ENCODE results near the gene ADO. TPM values are rescaled to one million over a fixed set of nuclear protein-coding genes. Genes with fewer than 3 reads are reported as not detected.
A peak's percentile ranks its signal among the peaks of the same experiment; 100 is the strongest.

ADO gene
- polyA plus RNA-seq, result 1 to 10 TPM; 1.0 to 5.0 (median 2.3) TPM

DNA sequence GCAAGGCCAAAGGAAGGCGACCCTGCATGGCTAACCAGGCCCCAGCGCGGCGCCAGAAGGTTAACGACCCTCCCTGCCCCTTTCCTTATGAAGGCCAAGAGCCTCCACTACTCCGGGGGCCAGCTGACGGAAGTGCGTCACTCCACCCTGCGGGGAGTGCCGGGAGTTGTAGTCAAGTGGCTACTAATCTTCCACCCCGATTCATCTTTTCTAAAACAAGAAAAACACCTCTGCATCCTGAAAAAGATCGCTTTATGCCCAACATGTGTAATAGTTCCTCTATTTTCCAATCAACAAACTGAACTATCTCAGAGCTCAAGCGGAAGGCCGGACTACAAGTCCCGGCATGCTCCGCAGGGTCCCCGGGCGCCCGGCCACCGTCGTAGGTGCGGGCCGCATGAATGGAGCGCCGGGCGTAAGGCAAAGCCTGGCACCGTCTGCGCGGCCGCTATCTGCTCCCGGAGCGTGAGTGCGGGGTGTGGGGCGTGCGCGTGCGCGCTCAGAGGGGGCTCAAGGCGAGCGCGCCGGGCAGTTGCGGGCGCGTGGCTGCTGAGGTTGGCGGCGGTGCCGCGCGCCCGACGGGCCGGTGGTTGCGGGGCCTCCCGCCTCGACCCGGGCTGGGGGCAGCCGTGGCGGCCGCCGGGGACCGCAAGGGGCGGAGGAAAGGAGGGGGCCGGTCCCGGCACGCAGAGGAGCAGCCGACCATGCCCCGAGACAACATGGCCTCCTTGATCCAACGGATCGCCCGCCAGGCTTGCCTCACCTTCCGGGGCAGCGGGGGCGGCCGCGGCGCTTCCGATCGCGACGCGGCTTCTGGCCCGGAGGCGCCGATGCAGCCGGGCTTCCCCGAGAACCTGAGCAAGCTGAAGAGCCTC, at the start of gene ADO:
TSS of gene ADO (plus strand) at position 365 of the 875 bp plus-strand sequence. CDS start at position 705, 340 bp downstream.
- DNase-seq, result peak; percentile 82 to 86 (median 83)
- H3K9me3 Mint-ChIP-seq, result peaks cover 0 to 2% (median 0%) of the 10 kb centered on the region in 6 donors

DNA sequence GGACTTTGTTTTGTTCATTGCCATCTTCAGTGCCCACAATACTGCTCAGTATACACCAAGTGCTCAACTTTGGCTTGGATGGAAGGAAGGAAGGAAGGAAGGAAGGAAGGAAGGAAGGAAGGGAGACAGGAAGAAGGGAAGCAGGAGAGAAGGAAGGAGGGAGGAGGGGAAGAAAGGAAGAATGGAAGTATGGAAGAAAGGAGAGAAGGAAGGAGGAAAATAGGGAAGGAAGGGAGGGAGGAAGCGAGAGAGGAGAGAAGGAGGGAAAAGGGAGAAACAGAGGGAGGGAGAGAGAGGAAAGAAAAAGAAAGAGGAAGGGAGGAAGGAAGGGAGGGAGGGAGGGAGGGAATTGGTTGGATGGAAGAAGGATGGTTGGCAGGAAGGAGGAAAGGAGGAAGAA, 49.6 kb upstream of the ADO start:
- Mint-ChIP-seq H3K36me3 (no peaks in the 10 kb centered on the region), H3K4me3 (peak overlapping the region in 2 of 5 donors; percentile 7 to 52), H3K4me1 (peaks cover 26 to 34% of the 10 kb centered on the region in 2 donors), H3K27me3 (ENCODE audit: low read depth in 3 of 3) (peaks cover 0 to 3% (median 2%) of the 10 kb centered on the region in 3 donors), H3K27ac (peak overlapping the region in 1 of 6 donors; percentile 49), H3K9me3 (no peaks in the 10 kb centered on the region)
- no peak for DNase-seq

More for the DNA sequence above, at the start of gene ADO:
- Mint-ChIP-seq H3K27ac (peak within 1 kb of the TSS; percentile 97 to 99 (median 98)), H3K4me1 (peaks cover 32 to 46% of the 10 kb centered on the region in 2 donors), H3K36me3 (peaks cover 0 to 10% (median 3%) of the 10 kb centered on the region in 3 donors), H3K27me3 (ENCODE audit: low read depth in 3 of 3) (peaks cover 5 to 10% (median 10%) of the 10 kb centered on the region in 3 donors), H3K4me3 (peak within 1 kb of the TSS; percentile 95 to 99 (median 97))

DNA sequence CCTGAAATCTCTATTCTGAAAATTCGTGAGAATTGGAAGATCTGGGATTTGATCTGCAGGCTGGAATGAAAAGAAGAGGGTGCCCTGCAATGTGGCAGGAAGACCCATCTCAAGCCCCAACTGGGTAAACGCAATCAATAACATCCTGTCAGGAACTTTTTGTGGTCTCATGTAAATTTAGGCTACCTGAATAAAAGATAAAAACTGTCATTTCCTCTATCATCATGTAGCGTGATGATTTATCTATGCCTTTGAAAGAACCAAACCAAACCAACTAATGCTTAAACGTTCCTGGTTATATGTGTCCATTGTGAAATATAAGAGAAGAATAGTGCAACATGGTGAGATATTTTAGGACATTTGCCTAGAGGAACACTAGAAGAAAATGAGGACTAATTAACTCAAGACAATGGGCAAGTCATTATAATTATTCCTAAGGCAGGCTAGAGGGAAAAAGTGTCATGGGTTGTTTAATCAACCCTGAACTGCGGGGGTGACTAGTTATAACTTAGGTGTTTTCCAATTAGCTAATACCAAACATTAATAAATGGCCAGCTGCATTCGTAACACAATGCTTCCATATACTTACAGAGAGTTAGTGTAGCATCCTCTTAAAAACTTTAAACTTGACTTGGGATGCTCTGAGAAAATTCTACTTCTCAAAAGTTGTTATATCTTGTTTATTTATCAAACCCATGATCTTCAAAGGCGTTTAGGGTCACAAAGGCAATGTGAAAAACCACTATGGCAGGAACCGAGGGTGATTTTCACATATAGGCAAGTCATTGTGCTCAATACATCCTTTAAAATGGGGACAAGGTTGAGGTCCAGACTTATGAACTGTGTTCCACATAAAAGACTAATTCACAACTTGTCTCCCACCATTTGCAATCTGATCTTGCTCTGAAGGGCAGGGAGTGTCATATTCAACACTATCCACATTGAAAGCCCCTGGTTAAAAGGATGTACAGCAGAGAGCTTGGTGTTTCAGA, 48.6 kb upstream of the ADO start:
- peak overlapping the region; percentile 33 to 59 (median 49) for H3K4me3 Mint-ChIP-seq
- no peaks in the 10 kb centered on the region for H3K36me3 Mint-ChIP-seq
- no peaks in the 10 kb centered on the region for H3K9me3 Mint-ChIP-seq
- peak overlapping the region in 5 of 6 donors; percentile 4 to 77 (median 14) for H3K27ac Mint-ChIP-seq
- peak in 1 of 3 donors; percentile 28 for DNase-seq
- peaks cover 0 to 4% (median 0%) of the 10 kb centered on the region in 3 donors for H3K27me3 Mint-ChIP-seq (ENCODE audit: low read depth in 3 of 3)
- peaks cover 30 to 37% of the 10 kb centered on the region in 2 donors for H3K4me1 Mint-ChIP-seq

DNA sequence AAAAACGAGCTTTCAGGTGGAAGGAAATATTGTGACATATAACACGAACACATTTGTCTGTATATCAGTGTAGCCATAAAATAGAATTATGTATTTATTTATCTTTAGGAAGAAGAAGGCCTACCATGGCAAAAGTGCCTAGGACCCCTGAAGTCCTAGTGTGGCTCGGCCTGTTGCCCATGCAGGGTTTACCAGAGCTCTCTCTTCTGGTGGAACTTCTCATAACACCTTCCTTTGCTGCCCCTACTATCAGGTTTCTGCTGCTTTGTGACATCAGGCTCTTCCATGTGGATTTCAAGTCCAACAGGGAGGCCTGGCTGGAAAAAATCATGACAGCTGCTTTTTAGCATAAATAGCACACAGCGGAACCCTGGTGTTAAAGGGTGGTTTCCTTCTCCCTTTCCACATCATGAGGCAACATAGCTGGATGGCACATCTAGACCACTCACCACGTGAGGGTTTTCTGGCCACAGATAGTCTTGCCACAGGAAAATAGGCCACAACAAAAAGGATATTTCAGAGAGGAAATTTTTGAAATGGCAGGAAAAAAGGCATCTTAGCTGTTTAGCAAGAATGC, 44.8 kb upstream of the ADO start:
- peak; percentile 16 to 43 (median 38) for DNase-seq
- Mint-ChIP-seq H3K36me3 (no peaks in the 10 kb centered on the region), H3K27me3 (ENCODE audit: low read depth in 3 of 3) (peaks cover 0 to 4% (median 0%) of the 10 kb centered on the region in 3 donors), H3K27ac (peak overlapping the region in 1 of 6 donors; percentile 40), H3K4me1 (peaks cover 28 to 35% of the 10 kb centered on the region in 2 donors), H3K4me3 (no peak overlapping the region), H3K9me3 (peaks cover 0 to 2% (median 0%) of the 10 kb centered on the region in 6 donors)

DNA sequence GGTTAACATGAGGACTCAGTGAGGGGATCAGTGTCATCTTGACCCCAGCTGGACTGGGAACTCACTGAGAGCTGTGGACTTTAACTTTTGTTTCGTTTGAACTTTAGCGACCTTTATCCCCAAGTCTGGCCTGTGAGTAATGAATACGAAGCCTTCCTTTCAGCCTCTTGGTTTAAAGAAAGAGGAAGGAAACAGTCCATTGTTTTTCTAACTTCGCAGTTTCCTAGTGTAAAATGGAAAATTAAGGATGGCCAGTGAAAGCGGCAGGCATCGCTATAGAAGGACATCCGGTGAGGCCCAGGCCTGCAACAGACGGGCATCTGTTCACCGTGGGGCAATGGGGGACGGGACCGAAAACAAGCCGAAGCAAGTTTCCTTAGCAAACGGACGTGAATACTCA, 44.1 kb upstream of the ADO start:
- Mint-ChIP-seq H3K4me1 (peaks cover 23 to 28% of the 10 kb centered on the region in 2 donors), H3K4me3 (no peak overlapping the region)

DNA sequence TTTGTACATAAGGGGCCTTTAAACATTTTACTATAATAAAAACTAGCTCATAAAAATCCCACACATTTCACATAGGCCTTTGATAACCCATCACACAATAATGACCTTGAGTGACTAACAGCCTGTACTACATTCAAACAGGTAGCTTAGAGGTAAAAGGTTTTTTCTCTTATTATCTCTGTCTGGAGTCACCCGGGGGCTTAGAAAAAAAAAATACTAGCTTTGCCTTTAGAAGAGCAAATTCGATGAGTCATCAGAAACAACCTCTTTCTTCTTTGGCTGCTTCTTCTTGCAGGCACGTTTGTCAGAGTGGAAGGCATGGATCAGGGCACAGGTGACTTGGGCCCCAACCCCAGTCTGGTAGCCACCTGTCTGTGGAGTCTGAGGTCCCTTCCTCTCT, 43.4 kb upstream of the ADO start:
- no peak for DNase-seq
- no peaks in the 10 kb centered on the region for H3K36me3 Mint-ChIP-seq
- H3K27ac Mint-ChIP-seq, result no peak overlapping the region
- no peak overlapping the region for H3K4me3 Mint-ChIP-seq
- H3K27me3 Mint-ChIP-seq (ENCODE audit: low read depth in 3 of 3), result peaks cover 0 to 4% (median 0%) of the 10 kb centered on the region in 3 donors
- peaks cover 0 to 2% (median 0%) of the 10 kb centered on the region in 6 donors for H3K9me3 Mint-ChIP-seq
- peaks cover 18 to 21% of the 10 kb centered on the region in 2 donors for H3K4me1 Mint-ChIP-seq

More for the DNA sequence above, 44.1 kb upstream of the ADO start:
- H3K27me3 Mint-ChIP-seq (ENCODE audit: low read depth in 3 of 3), result peaks cover 0 to 4% (median 0%) of the 10 kb centered on the region in 3 donors
- H3K36me3 Mint-ChIP-seq, result no peaks in the 10 kb centered on the region
- DNase-seq, result no peak
- peaks cover 0 to 2% (median 0%) of the 10 kb centered on the region in 6 donors for H3K9me3 Mint-ChIP-seq
- no peak overlapping the region for H3K27ac Mint-ChIP-seq

DNA sequence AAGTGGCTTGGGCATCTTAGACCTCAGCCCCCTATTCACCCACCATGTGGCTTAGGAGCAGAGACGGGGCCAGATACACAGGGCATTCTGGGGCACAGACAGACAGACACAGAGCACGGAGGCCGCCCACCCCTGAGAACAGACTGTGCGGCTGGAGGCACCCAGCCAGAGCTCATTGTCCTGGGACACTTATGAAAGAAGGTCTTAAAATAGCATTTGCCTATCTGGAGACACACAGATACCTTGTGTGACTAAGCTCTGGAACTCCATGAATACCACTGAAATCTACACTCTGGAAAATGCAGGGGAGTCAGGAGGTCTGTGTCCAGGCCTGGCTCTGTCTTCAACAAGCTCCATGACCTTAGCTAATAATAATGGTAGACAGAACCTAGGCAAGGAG, 41.4 kb upstream of the ADO start:
- Mint-ChIP-seq H3K36me3 (no peaks in the 10 kb centered on the region), H3K9me3 (peaks cover 0 to 2% (median 0%) of the 10 kb centered on the region in 6 donors), H3K4me1 (peaks cover 9% of the 10 kb centered on the region in 2 donors), H3K27ac (no peak overlapping the region), H3K4me3 (no peak overlapping the region), H3K27me3 (ENCODE audit: low read depth in 3 of 3) (peaks cover 0 to 5% (median 2%) of the 10 kb centered on the region in 3 donors)
- no peak for DNase-seq

DNA sequence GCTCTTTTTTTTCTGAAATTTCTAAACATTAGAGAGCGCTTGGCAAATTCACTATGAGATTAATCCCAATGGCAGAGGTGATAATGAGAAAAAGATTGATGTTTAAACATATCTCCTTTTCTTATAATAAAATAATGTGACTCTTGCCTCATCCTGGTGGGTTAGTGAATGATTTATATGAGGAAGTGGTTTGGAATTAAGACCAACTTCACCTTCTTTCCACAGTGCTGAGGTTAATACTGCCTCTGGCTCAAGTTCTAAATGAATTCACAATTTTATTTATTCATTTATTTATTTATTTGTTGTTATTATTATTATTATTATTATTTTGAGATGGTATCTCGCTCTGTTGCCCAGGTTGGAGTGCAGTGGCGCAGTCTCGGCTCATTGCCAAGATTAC, 40.5 kb upstream of the ADO start:
- DNase-seq, result no peak
- no peaks in the 10 kb centered on the region for H3K36me3 Mint-ChIP-seq
- H3K9me3 Mint-ChIP-seq, result peaks cover 0 to 2% (median 0%) of the 10 kb centered on the region in 6 donors

DNA sequence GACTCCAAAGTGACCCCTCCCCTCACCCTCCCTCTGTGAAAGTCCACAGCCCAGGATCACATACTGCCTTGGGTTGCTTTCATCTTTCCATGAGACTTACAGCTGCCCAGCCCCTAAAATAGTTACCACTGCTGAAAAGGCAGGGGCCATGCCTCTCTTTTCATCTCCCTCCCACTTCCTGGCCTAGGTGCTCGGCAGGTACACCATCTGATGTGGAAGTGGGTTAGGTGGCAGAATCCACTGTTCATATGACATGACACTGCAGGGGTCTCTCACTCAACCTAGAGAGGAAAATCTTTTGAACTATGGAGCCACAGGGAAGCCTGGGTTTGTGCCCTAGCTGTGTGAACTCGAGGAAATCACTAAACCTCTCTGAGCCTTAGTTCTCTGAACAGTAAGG, 38.8 kb upstream of the ADO start:
- Mint-ChIP-seq H3K4me3 (no peak overlapping the region), H3K9me3 (peaks cover 0 to 2% (median 0%) of the 10 kb centered on the region in 6 donors), H3K4me1 (peaks cover 0 to 2% of the 10 kb centered on the region in 2 donors), H3K27me3 (ENCODE audit: low read depth in 3 of 3) (peaks cover 1 to 2% (median 2%) of the 10 kb centered on the region in 3 donors), H3K36me3 (no peaks in the 10 kb centered on the region), H3K27ac (no peak overlapping the region)
- DNase-seq, result no peak

More for the DNA sequence above, 40.5 kb upstream of the ADO start:
- H3K27me3 Mint-ChIP-seq (ENCODE audit: low read depth in 3 of 3), result peaks cover 0 to 5% (median 2%) of the 10 kb centered on the region in 3 donors
- no peak overlapping the region for H3K27ac Mint-ChIP-seq
- no peak overlapping the region for H3K4me3 Mint-ChIP-seq
- peaks cover 9% of the 10 kb centered on the region in 2 donors for H3K4me1 Mint-ChIP-seq

DNA sequence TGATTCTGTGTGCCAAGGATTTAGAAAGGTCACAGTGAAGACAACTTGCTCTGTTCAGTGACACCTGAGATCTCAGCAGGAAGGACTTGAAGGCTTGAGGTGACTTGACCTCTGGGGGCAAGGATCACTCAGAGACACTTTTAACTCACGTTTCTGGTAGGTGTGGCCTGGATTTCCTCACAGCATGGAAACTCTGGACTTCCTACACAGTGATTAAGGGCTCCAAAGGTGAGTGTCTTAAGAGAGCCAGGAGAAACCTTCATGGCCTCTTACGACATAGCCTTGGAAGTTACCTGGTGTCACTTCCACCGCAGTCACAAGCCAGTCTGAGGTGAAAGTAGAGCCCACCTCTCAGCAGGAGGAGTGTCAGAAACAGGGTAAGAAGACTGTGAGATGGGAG, 38.1 kb upstream of the ADO start:
- Mint-ChIP-seq H3K27me3 (ENCODE audit: low read depth in 3 of 3) (peaks cover 1 to 2% (median 2%) of the 10 kb centered on the region in 3 donors), H3K4me3 (no peak overlapping the region), H3K9me3 (peaks cover 0 to 2% (median 0%) of the 10 kb centered on the region in 6 donors), H3K4me1 (peaks cover 0 to 2% of the 10 kb centered on the region in 2 donors), H3K36me3 (no peaks in the 10 kb centered on the region), H3K27ac (no peak overlapping the region)
- DNase-seq, result no peak

DNA sequence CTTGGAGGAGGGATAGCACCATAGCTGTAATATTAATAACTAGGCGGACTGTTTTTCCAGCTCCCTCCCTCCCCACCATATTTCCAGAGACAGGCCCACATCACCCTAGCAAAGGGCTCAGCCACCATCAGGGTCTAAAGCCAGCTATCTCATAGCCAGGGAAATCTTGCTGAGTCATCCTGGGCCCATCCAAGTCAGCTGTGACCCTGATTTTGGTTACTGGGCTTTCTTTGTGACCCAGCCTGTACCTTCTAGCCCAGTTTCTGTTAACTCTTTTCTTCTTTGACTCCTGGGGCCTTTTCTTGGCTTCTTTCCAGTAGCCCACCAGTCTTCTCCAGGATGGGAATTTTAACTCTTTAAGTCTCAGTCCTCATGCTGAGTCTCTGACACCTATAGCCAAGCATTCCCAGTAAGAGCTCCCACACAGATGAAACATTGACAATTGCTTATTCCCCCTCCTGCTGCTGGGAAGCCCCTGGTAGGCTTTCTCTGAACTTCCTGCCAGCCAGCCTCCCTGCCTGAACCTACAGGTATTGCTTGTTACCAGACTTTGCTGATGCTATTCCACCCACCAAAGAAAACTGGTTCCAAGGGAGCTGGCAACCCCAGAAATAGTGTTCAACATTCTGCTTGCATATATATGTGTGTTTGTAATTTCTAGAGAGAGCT, 34.8 kb upstream of the ADO start:
- Mint-ChIP-seq H3K36me3 (no peaks in the 10 kb centered on the region), H3K27me3 (ENCODE audit: low read depth in 3 of 3) (peaks cover 2 to 4% (median 2%) of the 10 kb centered on the region in 3 donors), H3K27ac (no peak overlapping the region), H3K4me3 (no peak overlapping the region), H3K9me3 (no peaks in the 10 kb centered on the region), H3K4me1 (peaks cover 0 to 2% of the 10 kb centered on the region in 2 donors)
- DNase-seq, result no peak

DNA sequence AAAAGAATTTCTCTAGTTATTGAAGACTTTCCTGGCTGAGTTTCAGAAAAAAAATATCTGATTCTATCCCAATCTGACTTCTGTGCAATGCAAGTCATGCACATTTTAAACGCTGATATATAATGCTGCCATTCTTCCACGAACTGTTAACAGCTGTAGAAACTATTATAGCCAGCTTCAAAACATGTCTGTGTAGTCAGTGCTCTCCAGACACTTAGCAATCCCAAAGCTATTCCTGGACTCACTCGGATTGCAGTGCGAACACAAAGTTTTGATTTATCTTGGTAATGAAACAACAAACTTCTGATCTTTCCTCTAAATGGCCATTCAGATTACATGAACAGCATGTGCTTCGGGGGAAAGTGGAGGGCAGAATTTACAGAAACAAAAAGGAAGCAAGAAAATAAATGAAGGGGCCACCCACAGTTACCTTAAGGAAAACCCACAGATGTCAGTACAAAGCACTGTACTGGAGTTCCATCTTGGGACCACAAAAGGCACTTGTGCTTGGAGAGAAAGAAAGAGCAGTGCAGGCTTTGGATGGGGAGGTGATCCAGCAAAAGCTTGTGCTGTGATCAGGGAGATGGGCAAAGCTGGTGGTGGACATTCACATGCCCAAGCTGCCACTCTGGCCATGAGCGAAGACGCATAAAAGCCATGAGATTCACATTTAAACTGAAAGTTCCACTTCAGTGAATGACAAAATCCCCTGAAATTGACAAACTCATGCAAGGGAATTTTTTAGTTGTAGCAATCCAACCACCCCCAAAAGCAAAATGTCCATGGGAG, 32.1 kb upstream of the ADO start:
- Mint-ChIP-seq H3K36me3 (no peaks in the 10 kb centered on the region), H3K4me1 (no peaks in the 10 kb centered on the region), H3K9me3 (no peaks in the 10 kb centered on the region), H3K27me3 (ENCODE audit: low read depth in 3 of 3) (peaks cover 0 to 2% (median 2%) of the 10 kb centered on the region in 3 donors), H3K27ac (no peak overlapping the region), H3K4me3 (no peak overlapping the region)
- DNase-seq, result no peak
